Stimulated activated CD8-positive, alpha-beta memory T cell treated with anti-CD3 and anti-CD28 coated beads, Interleukin-12 subunit alpha, Interleukin-12 subunit beta, amount 100 ng/mL, for 24 hours (primary cell): ENCODE measurements around the gene FAM153A.
"Not testable (repeated sequence)": the region's sequence is repeated elsewhere in the genome, so short reads cannot be mapped to it uniquely, and the experiment has no call there.

Experiments
- DNase-seq: peaks from one replicate; pipeline ENCODE4 v3.0.0-alpha.2; 2020; ENCODE audit errors: extremely low read depth

FAM153A gene

DNA sequence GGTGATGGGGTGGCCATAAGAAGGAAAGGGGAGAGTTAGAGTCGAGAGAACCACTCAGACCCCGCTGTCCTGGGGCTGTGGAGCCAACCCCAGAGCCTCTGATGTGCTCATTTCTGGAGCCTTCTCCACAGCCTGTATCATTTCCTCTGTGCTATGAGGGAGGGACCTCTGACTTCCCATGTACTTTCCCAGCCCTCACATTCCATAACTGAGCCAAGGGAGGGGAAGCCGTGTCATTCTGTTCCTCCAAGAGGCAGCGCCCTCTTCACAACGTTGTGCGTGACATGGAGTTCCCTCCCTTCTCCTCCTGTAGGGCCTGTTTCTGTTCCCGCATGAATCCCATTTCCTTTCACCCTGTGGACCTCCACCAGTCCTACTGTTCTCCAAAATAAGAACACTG, 57.8 kb downstream of the FAM153A start:
- not testable (repeated sequence) for DNase-seq

DNA sequence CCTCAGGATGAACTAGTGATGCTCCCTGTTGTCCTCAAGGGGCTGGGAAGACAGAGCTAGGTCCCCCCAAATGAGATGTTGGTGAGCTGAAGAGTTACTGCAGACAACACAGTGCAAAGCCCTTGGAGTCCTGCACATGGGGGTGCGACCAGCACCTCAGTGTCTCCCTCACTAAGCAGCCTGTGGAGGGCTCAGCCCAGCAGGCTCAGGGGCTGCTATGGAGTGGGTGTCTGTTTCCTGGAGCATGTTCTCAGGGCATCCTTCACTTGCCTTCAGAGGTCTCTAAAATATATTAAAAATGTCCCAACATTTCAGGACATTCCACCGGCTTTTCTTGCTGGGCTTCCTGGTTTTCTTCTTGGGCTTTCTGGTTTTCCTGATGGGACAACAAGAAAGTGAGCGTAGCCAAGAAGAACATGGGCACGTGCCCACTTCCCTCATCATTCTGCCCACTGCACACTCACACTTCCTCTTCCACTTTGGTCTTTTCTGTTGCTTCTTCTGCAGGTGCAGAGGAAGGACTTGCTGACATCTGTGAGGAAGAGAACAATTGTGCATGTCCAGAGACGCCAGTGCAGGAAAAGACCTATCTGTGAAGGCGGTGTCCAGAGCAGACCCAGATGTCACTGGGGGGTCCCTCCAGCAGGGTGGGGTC, 58.7 kb downstream of the FAM153A start:
- not testable (repeated sequence) for DNase-seq

DNA sequence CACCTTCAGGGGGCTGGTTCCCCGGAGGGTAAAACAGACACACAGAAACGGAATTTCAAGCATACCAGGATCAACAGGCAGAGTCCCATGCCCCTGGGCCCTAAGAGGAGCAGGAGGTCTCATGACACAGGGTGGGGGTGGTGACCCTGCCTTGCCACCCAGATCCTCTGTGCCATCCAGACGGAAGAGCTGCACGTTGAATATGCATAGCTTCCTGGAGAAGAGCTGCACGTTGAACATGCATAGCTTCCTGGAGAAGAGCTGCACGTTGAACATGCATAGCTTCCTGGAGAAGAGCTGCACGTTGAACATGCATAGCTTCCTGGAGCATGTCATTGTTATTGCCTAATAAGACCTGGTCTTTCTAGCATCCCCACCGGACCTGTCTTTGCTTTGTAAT, 59.9 kb downstream of the FAM153A start:
- DNase-seq = not testable (repeated sequence)

DNA sequence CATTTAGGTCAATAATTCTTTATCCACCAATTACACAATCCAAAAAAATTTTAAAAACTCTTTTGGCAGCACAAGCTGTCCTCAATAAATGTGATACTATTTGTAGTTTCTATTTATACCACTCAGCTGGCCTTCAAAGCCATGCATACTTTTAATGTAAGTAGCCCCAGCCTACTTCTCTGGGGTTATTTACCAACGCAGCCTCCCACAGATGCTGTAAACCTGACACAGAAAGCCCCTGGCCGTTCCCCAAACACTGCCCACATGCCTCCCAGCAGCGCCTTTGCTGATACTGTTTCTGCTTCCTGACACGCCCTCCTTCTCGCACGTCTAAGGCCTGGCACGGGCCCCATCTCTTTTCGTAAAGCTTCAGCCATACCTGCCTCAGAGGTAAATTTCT, 62.7 kb downstream of the FAM153A start:
- not testable (repeated sequence) for DNase-seq

DNA sequence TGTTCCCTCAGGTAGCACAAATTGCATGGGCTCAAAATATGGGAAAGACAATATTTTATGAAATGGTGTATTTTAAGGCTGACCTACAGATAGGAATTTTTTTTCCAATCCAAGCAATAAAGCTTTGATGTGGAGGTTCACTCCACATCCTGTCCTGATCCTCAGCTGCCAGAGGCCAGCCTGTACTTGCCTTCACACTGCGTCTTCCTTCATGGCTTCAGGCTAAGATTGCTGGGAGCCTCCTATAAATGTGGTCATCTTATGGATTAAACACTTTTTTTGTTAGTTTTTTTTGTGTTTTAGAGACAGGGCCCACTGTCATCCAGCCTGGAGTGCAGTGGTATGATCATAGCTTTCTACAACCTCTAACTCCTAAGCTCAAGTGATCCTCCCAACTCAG, 67.3 kb downstream of the FAM153A start:
- not testable (repeated sequence) for DNase-seq

DNA sequence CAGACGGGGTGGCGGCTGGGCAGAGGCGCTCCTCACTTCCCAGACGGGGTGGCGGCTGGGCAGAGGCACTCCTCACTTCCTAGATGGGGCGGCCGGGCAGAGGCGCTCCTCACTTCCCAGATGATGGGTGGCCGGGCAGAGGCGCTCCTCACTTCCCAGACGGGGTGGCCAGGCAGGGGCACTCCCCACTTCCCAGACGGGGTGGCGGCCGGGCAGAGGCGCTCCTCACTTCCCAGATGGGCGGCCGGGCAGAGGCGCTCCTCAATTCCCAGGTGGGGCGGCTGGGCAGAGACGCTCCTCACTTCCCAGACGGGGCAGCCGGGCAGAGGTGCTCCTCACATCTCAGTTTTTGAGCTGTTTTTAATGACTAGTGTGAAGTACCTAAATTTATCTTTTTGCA, 86.6 kb downstream of the FAM153A start:
- not testable (repeated sequence) for DNase-seq

DNA sequence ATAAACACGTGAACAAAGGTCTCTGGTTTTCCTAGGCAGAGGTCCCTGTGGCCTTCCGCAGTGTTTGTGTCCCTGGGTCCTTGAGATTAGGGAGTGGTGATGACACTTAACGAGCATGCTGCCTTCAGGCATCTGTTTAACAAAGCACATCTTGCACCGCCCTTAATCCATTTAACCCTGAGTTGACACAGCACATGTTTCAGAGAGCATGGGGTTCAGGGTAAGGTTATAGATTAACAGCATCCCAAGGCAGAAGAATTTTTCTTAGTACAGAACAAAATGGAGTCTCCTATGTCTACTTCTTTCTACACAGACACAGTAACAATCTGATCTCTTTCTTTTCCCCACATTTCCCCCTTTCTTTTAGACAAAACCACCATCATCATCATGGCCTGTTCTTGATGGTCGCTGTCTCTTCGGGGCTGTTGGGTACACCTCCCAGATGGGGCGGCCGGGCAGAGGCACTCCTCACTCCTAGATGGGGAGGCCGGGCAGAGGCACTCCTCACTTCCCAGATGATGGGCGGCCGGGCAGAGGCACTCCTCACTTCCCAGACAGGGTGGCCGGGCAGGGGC, 87.3 kb downstream of the FAM153A start:
- DNase-seq = not testable (repeated sequence)

DNA sequence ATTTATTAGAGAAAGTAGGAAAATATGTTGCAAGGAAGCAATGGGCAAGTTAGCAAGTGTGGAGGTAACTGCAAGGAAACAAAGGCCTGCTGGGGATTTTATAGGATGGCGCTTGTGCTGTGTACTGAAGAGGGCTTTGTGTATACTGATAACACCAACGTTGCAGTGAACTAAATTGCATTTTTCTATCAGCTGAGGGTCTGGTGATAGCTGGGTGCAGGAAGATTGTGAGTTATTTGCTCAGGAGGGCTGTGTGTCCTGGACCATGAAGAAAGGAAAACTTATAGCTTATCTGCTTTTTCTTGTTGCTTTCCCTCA, 88.2 kb downstream of the FAM153A start:
- DNase-seq = not testable (repeated sequence)

DNA sequence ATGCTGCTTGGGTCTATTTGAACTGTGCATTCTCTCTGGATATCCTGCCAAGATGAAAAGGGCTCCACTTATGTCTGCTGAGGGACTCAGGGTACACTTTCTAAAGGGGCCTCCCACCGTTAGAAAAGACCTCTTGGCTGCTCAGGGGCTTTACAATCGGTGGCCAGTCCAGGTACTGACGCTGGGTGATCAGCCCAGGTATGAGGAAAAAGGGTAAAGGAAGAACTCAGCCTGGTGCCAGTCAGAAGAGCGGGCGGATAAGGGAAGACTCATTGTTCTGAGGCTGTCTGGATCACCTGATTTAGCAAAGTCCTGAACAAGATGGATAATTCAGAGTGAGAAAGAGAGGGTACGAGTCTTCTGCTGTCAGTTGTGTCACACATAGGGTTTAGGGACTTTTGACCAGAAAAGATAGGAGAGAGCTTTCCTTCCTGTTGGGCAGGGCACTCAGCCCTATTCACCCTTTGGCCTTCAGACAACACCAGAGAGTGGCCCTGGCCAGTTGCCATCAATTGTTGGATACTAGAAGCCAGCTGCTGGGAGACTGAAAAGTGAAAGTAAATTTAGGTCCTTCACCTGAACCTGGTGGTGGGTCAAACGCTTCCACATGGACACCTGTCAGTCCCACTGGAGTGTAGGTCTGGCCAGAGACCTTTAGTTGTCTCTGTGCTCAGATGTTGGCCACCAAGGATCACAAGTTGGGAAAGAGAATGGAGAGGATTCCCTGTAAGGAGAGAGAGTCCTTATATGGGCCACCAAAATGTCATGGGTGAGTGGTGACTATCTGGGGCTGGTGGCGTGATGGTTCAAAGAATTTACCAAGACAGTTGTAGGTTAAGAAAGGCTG, 88.8 kb downstream of the FAM153A start:
- not testable (repeated sequence) for DNase-seq

DNA sequence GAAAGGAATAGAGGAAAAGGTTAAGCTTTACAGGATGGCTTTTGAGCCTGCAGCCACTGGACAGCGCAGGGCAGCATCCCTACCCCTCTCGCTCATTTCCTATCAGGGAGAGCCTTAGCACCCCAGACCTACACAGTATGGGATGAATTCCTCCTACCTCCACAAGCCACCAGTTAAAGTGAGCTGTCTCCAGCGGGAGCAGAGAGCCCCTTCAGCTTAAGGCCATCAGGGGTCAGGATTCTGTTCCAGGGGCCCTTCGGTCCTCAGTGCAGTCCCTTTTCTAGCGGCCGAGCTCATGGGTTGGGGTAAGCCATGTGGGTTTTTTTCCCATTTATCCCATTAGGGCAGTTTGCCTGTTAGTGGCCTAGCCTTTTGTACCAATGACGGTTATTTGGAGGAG, 89.7 kb downstream of the FAM153A start:
- DNase-seq = not testable (repeated sequence)

DNA sequence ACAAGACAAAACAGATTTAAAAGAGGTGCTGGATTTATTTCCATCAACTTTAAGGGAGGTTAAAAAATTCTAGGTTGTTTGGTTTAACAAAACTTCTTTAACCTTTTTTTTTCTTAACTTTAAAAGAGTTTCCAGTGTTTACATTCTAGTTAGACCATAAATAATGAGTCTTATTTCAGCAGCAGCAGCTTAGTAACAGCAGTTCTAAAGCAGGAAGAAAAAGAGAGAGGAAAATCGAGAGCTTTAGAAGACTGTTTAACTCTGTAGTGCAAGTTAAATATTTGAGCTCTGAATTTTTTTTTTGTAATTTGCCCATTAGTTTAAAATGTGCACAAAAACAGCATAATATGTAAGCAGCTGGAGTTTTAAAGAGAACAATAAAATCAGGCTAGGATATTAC, 90.2 kb downstream of the FAM153A start:
- DNase-seq = not testable (repeated sequence)

DNA sequence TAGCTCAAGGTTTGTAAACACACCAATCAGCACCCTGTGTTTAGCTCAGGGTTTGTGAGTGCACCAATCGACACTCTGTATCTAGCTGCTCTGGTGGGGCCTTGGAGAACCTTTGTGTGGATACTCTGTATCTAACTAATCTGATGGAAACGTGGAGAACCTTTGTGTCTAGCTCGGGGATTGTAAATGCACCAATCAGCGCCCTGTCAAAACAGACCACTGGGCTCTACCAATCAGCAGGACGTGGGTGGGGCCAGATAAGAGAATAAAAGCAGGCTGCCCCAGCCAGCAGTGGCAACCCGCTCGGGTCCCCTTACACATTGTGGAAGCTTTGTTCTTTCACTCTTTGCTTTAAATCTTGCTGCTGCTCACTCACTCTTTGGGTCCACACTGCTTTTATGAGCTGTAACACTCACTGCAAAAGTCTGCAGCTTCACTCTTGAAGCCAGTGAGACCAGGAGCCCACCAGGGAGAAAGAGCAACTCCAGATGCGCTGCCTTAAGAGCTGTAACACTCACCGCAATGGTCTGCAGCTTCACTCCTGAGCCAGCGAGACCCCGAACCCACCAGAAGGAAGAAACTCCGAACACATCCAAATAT, 93.6 kb downstream of the FAM153A start:
- not testable (repeated sequence) for DNase-seq

DNA sequence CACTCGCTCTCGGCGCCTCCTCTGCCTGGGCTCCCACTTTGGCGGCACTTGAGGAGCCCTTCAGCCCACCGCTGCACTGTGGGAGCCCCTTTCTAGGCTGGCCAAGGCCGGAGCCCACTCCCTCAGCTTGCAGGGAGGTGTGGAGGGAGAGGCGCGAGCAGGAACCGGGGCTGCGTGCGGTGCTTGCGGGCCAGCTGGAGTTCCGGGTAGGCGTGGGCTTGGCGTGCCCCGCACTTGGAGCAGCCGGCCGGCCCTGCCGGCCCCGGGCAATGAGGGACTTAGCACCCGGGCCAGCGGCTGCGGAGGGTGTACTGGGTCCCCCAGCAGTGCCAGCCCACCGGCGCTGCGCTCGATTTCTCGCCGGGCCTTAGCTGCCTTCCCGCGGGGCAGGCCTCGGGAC, 94.6 kb downstream of the FAM153A start:
- DNase-seq = not testable (repeated sequence)

DNA sequence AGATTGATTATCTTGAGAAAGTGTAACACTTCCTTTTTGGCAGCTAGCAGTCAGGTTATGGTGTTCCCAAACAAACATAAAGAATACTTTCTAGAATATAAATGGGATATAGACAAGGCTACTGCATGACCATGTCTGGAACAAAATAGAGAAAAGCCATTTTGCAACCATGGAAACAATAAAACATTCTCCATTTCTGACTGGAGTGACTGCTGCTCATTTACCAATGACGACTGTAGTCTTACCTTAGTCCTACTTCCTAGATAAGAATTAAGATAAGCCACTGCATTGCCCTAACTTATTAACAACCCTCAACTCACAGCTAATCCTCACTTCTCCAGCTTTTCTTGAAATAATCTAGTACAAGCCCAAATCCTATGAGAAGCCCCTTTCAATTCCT, 100.8 kb downstream of the FAM153A start:
- not testable (repeated sequence) for DNase-seq
